ENCODE data around the gene DBN1.

The DBN1 gene

GRCh38 chr5:177449140-177450061 lies 24.0 kb downstream of the DBN1 start:
- no peak overlapping the region for H3K4me3 ChIP-seq (ENCODE audit: insufficient read depth in 1 of 2, low read depth in 1 of 2, low read length in 2 of 2)
- H3K36me3 ChIP-seq (ENCODE audit: control insufficient read depth in 1 of 2, insufficient read depth in 2 of 2, low read depth in 1 of 2, low read length in 2 of 2) = peaks cover 0 to 20% of the 10 kb centered on the region in 2 experiments
- H3K9me3 ChIP-seq (ENCODE audit: control insufficient read depth, low read length) = no peaks in the 10 kb centered on the region
- H3K4ac ChIP-seq (ENCODE audit: low read depth in 1 of 2, low read length in 2 of 2) = peak overlapping the region in 1 of 2 experiments; percentile 21
- H3K18ac ChIP-seq (ENCODE audit: low read depth in 1 of 2, low read length in 2 of 2) = no peak overlapping the region
- H3K4me1 ChIP-seq (ENCODE audit: control insufficient read depth, insufficient read depth, low read depth, low read length) = peaks cover 36% of the 10 kb centered on the region
- no peak overlapping the region for H2BK5ac ChIP-seq (ENCODE audit: low read depth, low read length, poor library complexity, severe bottlenecking)
- H2BK120ac ChIP-seq (ENCODE audit: low read depth, low read length) = no peak overlapping the region
- H3K23ac ChIP-seq (ENCODE audit: low read length in 2 of 2) = no peak overlapping the region
- H3K14ac ChIP-seq (ENCODE audit: low read length in 2 of 2) = no peak overlapping the region
- peak overlapping the region in 1 of 2 experiments; percentile 11 for H2BK12ac ChIP-seq (ENCODE audit: low read length in 2 of 2)
- H3K4me2 ChIP-seq (ENCODE audit: low read length, poor library complexity, severe bottlenecking) = no peak overlapping the region
- no peak overlapping the region for H2BK15ac ChIP-seq (ENCODE audit: low read depth, poor library complexity, severe bottlenecking)
- H4K91ac ChIP-seq (ENCODE audit: low read length) = peak overlapping the region; percentile 37
- DNase-seq = no peak
- 97% methylated on average over 18 of the region's 18 CpGs for WGBS
- H3K27ac ChIP-seq (ENCODE audit: low read length, poor library complexity, severe bottlenecking) = no peak overlapping the region
- peaks cover 0 to 10% of the 10 kb centered on the region in 2 experiments for H3K27me3 ChIP-seq (ENCODE audit: control insufficient read depth in 1 of 2, insufficient read depth in 1 of 2, low read length in 2 of 2)
- H4K8ac ChIP-seq (ENCODE audit: low read length) = no peak overlapping the region
- H2AK5ac ChIP-seq (ENCODE audit: low read length, severe bottlenecking) = no peak overlapping the region
- no peak overlapping the region for H3K9ac ChIP-seq (ENCODE audit: low read length)
- H3K79me1 ChIP-seq (replicated peaks; ENCODE audit: low read length, poor library complexity, severe bottlenecking) = peaks cover 15% of the 10 kb centered on the region
- no peak overlapping the region for H2AFZ ChIP-seq (ENCODE audit: low read depth, low read length)

DNA sequence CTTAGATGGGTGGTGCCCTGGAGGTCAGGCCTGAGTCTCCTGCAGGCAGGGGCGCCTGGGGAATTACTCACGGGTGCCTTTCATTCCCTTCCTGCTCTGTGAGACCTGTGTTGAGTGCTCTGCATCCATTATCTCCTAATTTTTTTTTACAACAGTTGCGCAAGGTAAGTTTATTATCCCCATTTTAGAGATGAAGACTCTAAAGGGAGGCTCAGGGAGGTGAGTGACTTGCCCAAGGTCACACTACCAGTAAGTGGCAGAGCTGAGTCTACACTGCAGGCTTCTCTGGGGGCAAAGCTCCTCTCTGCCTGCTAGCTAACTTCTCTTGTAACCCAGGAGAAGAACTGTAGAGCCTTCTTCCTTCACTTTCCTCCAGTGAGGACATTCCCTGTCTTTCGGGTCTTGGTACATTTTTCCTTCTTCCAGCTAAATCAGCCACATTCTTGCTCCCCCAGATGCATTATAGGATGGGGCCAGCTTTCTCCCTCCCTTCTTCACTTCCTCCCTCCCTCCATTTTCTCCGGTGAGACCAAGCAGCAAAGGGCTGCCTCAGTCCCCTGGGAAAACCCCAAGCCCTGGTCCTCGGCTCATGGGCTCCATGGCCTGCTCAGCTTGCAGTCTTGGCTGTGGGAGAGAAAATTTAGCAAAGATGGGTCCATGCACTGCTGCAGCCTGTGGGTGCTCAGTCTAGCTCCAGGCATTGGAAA lies 25.0 kb downstream of the DBN1 start:
- H2BK5ac ChIP-seq (ENCODE audit: low read depth, low read length, poor library complexity, severe bottlenecking) = no peak overlapping the region
- peaks cover 15% of the 10 kb centered on the region for H3K79me1 ChIP-seq (replicated peaks; ENCODE audit: low read length, poor library complexity, severe bottlenecking)
- H3K4me3 ChIP-seq (ENCODE audit: insufficient read depth in 1 of 2, low read depth in 1 of 2, low read length in 2 of 2) = peak overlapping the region in 1 of 2 experiments; percentile 66
- H3K14ac ChIP-seq (ENCODE audit: low read length in 2 of 2) = no peak overlapping the region
- no peak overlapping the region for H3K18ac ChIP-seq (ENCODE audit: low read depth in 1 of 2, low read length in 2 of 2)
- no peaks in the 10 kb centered on the region for H3K9me3 ChIP-seq (ENCODE audit: control insufficient read depth, low read length)
- peak overlapping the region; percentile 81 for H3K27ac ChIP-seq (ENCODE audit: low read length, poor library complexity, severe bottlenecking)
- H3K36me3 ChIP-seq (ENCODE audit: control insufficient read depth in 1 of 2, insufficient read depth in 2 of 2, low read depth in 1 of 2, low read length in 2 of 2) = peaks cover 0 to 26% of the 10 kb centered on the region in 2 experiments
- no peak overlapping the region for H3K9ac ChIP-seq (ENCODE audit: low read length)
- H2BK120ac ChIP-seq (ENCODE audit: low read depth, low read length) = no peak overlapping the region
- no peak overlapping the region for H3K4ac ChIP-seq (ENCODE audit: low read depth in 1 of 2, low read length in 2 of 2)
- peak overlapping the region; percentile 13 for H2BK15ac ChIP-seq (ENCODE audit: low read depth, poor library complexity, severe bottlenecking)
- no peak overlapping the region for H4K8ac ChIP-seq (ENCODE audit: low read length)
- H3K4me1 ChIP-seq (ENCODE audit: control insufficient read depth, insufficient read depth, low read depth, low read length) = peaks cover 31% of the 10 kb centered on the region
- H2AK5ac ChIP-seq (ENCODE audit: low read length, severe bottlenecking) = no peak overlapping the region
- no peak overlapping the region for H3K23ac ChIP-seq (ENCODE audit: low read length in 2 of 2)
- no peak for DNase-seq
- 76% methylated on average over 6 of the region's 6 CpGs for WGBS
- H2BK12ac ChIP-seq (ENCODE audit: low read length in 2 of 2) = no peak overlapping the region
- H3K4me2 ChIP-seq (ENCODE audit: low read length, poor library complexity, severe bottlenecking) = no peak overlapping the region
- H2AFZ ChIP-seq (ENCODE audit: low read depth, low read length) = no peak overlapping the region
- no peak overlapping the region for H4K91ac ChIP-seq (ENCODE audit: low read length)
- H3K27me3 ChIP-seq (ENCODE audit: control insufficient read depth in 1 of 2, insufficient read depth in 1 of 2, low read length in 2 of 2) = peaks cover 0 to 10% of the 10 kb centered on the region in 2 experiments

GRCh38 chr5:177447611-177448243 lies 25.7 kb downstream of the DBN1 start:
- peaks cover 0 to 10% of the 10 kb centered on the region in 2 experiments for H3K27me3 ChIP-seq (ENCODE audit: control insufficient read depth in 1 of 2, insufficient read depth in 1 of 2, low read length in 2 of 2)
- peaks cover 0 to 32% of the 10 kb centered on the region in 2 experiments for H3K36me3 ChIP-seq (ENCODE audit: control insufficient read depth in 1 of 2, insufficient read depth in 2 of 2, low read depth in 1 of 2, low read length in 2 of 2)
- no peaks in the 10 kb centered on the region for H3K9me3 ChIP-seq (ENCODE audit: control insufficient read depth, low read length)
- H3K4me3 ChIP-seq (ENCODE audit: insufficient read depth in 1 of 2, low read depth in 1 of 2, low read length in 2 of 2) = peak overlapping the region; percentile 66 to 88
- DNase-seq = peak; percentile 74
- no peak overlapping the region for H2AFZ ChIP-seq (ENCODE audit: low read depth, low read length)
- no peak overlapping the region for H2BK120ac ChIP-seq (ENCODE audit: low read depth, low read length)
- H4K91ac ChIP-seq (ENCODE audit: low read length) = peak overlapping the region; percentile 15
- H3K27ac ChIP-seq (ENCODE audit: low read length, poor library complexity, severe bottlenecking) = peak overlapping the region; percentile 81
- peak overlapping the region; percentile 47 for H3K9ac ChIP-seq (ENCODE audit: low read length)
- peak overlapping the region; percentile 62 for H3K4me2 ChIP-seq (ENCODE audit: low read length, poor library complexity, severe bottlenecking)
- H3K18ac ChIP-seq (ENCODE audit: low read depth in 1 of 2, low read length in 2 of 2) = peak overlapping the region; percentile 71 to 88
- H2BK12ac ChIP-seq (ENCODE audit: low read length in 2 of 2) = peak overlapping the region in 1 of 2 experiments; percentile 37
- H4K8ac ChIP-seq (ENCODE audit: low read length) = peak overlapping the region; percentile 73
- H3K4ac ChIP-seq (ENCODE audit: low read depth in 1 of 2, low read length in 2 of 2) = peak overlapping the region in 1 of 2 experiments; percentile 52
- WGBS = 4% methylated on average over 19 of the region's 23 CpGs
- H2BK15ac ChIP-seq (ENCODE audit: low read depth, poor library complexity, severe bottlenecking) = peak overlapping the region; percentile 52
- H2BK5ac ChIP-seq (ENCODE audit: low read depth, low read length, poor library complexity, severe bottlenecking) = no peak overlapping the region
- H3K4me1 ChIP-seq (ENCODE audit: control insufficient read depth, insufficient read depth, low read depth, low read length) = peaks cover 31% of the 10 kb centered on the region
- H3K23ac ChIP-seq (ENCODE audit: low read length in 2 of 2) = no peak overlapping the region
- peaks cover 11% of the 10 kb centered on the region for H3K79me1 ChIP-seq (replicated peaks; ENCODE audit: low read length, poor library complexity, severe bottlenecking)
- H2AK5ac ChIP-seq (ENCODE audit: low read length, severe bottlenecking) = peak overlapping the region; percentile 67
- H3K14ac ChIP-seq (ENCODE audit: low read length in 2 of 2) = peak overlapping the region in 1 of 2 experiments; percentile 94

All from mesenchymal stem cell (in vitro differentiated cells and primary cell).